Activated CD8-positive, alpha-beta T cell treated with anti-CD3 and anti-CD28 coated beads for 36 hours (primary cell): Measurements from ENCODE around the gene PLA2G4E. TPM values are rescaled to one million over a fixed set of nuclear protein-coding genes. Genes with fewer than 3 reads are reported as not detected.

ENCODE experiments used
- ATAC-seq: fragments of 200-7000 bp; cut with Tn5 transposase; one replicate; pipeline ENCODE4 v1.10.0; 2021; ENCODE audit warnings: mild to moderate bottlenecking, moderate library complexity
- CTCF ChIA-PET: fragments of 350-600 bp; sonication (Branson Sonifier 250); formaldehyde crosslinking; loops from one replicate; lab custom pipeline; 2021; ENCODE audit warnings: antibody characterized with exemption; lab: Charles Lee
- POLR2A ChIA-PET: fragments of 350-600 bp; sonication (Branson Sonifier 250); formaldehyde crosslinking; loops from one replicate; lab custom pipeline; 2021; ENCODE audit warnings: antibody characterized with exemption; lab: Charles Lee
- DNase-seq: peaks from one replicate; pipeline ENCODE4 v3.0.0-alpha.2; 2020
- H3K27ac Mint-ChIP-seq: one replicate; pipeline ENCODE4 v1.8.0; 2021; ENCODE audit warnings: mild to moderate bottlenecking, mixed read lengths
- H3K27me3 Mint-ChIP-seq: one replicate; pipeline ENCODE4 v1.8.0; 2021; ENCODE audit warnings: mixed read lengths
- H3K36me3 Mint-ChIP-seq: one replicate; pipeline ENCODE4 v1.8.0; 2021; ENCODE audit warnings: low read depth, mixed read lengths
- H3K4me1 Mint-ChIP-seq: one replicate; pipeline ENCODE4 v1.8.0; 2021; ENCODE audit warnings: low read depth, mixed read lengths
- H3K4me3 Mint-ChIP-seq: one replicate; pipeline ENCODE4 v1.8.0; 2021; ENCODE audit warnings: mild to moderate bottlenecking, moderate library complexity, mixed read lengths
- H3K9me3 Mint-ChIP-seq: one replicate; pipeline ENCODE4 v1.8.0; 2021; ENCODE audit warnings: mixed read lengths
- intact Hi-C: fragments of 100-400 bp; cut with micrococcal nuclease; formaldehyde crosslinking; loops from one replicate; pipeline ENCODE4 v1.10.0; 2022
- total RNA-seq, 2 experiments: library from RNA; stranded (reverse); gene quantifications; one replicate each; pipeline ENCODE4 v1.2.3, GENCODE V29; 2021
- TF ChIP-seq, protein P1 (sequence below): fragments of 200-600 bp; IDR thresholded peaks from one replicate; pipeline ENCODE4 v1.8.0; 2022; ENCODE audit warnings: antibody characterized with exemption, mild to moderate bottlenecking

The PLA2G4E gene
- total RNA-seq, 2 experiments from 2014 or later: not detected

DNA sequence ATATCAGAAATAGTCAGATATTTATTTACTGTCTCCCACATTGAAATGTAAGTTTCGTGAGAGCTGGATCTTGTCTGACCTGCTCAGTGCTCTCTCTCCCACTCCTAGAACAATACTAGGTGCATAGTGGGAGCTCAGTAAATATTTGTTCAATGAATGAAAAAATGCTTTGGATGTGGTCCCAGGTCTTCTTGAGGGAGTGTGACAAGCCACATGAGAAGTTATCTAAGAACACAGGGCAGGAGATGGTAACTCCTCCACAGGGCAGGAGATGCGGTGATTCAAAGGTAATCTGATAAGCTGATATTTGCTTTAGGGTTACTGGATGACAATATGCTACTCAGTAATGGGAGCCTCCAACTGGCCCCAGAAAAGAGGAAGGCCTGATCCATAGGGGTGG lies 25.8 kb upstream of the PLA2G4E start:
- no peaks in the 10 kb centered on the region for H3K4me1 Mint-ChIP-seq
- ATAC-seq (no peak), DNase-seq (no peak)
- intact Hi-C loops: no loop called here
- POLR2A ChIA-PET: interaction anchor here (0.5 kb wide), 1 partner anchor 130 kb away, joined by 3 read pairs; no protein-coding TSS in a partner anchor
- H3K9me3 Mint-ChIP-seq: no peaks in the 10 kb centered on the region
- no peak overlapping the region for H3K4me3 Mint-ChIP-seq
- no peaks in the 10 kb centered on the region for H3K27me3 Mint-ChIP-seq
- TF ChIP-seq, protein P1, sequence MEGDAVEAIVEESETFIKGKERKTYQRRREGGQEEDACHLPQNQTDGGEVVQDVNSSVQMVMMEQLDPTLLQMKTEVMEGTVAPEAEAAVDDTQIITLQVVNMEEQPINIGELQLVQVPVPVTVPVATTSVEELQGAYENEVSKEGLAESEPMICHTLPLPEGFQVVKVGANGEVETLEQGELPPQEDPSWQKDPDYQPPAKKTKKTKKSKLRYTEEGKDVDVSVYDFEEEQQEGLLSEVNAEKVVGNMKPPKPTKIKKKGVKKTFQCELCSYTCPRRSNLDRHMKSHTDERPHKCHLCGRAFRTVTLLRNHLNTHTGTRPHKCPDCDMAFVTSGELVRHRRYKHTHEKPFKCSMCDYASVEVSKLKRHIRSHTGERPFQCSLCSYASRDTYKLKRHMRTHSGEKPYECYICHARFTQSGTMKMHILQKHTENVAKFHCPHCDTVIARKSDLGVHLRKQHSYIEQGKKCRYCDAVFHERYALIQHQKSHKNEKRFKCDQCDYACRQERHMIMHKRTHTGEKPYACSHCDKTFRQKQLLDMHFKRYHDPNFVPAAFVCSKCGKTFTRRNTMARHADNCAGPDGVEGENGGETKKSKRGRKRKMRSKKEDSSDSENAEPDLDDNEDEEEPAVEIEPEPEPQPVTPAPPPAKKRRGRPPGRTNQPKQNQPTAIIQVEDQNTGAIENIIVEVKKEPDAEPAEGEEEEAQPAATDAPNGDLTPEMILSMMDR: no peak
- H3K36me3 Mint-ChIP-seq: no peaks in the 10 kb centered on the region
- CTCF ChIA-PET: interaction anchor here (0.9 to 1.0 kb wide), 2 partner anchors 10 to 14 kb away, joined by 3 to 4 read pairs; no protein-coding TSS in a partner anchor
- H3K27ac Mint-ChIP-seq: no peak overlapping the region

DNA sequence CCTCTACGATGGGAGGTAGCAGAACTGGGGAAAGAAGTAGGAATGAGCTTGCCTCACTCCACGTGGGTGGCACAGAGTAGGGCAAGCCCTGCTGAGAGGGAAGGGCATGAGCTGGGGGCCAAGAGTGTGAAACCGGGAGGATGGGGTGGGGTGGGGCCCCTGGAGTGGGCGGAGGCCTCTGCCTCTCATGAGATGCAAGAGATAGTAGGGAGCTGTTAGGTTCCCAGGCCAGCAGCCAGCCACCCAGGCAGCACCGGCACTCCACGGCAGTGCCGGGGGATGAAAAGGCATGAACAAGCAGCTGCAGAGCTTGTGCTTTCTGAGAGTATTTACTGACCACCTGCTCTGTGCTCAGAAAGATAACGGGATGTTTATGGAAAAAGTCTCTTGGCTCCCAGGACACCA lies 24.4 kb upstream of the PLA2G4E start:
- Mint-ChIP-seq H3K27ac (no peak overlapping the region), H3K9me3 (no peaks in the 10 kb centered on the region), H3K27me3 (no peaks in the 10 kb centered on the region), H3K4me3 (no peak overlapping the region), H3K36me3 (no peaks in the 10 kb centered on the region), H3K4me1 (no peaks in the 10 kb centered on the region)
- CTCF ChIA-PET: interaction anchor here (1.0 to 1.1 kb wide), 2 partner anchors 39 to 56 kb away, joined by 3 to 4 read pairs; no protein-coding TSS in a partner anchor
- TF ChIP-seq, protein P1: no peak
- no peak for DNase-seq
- POLR2A ChIA-PET: no interaction called here
- intact Hi-C loops: no loop called here
- no peak for ATAC-seq

DNA sequence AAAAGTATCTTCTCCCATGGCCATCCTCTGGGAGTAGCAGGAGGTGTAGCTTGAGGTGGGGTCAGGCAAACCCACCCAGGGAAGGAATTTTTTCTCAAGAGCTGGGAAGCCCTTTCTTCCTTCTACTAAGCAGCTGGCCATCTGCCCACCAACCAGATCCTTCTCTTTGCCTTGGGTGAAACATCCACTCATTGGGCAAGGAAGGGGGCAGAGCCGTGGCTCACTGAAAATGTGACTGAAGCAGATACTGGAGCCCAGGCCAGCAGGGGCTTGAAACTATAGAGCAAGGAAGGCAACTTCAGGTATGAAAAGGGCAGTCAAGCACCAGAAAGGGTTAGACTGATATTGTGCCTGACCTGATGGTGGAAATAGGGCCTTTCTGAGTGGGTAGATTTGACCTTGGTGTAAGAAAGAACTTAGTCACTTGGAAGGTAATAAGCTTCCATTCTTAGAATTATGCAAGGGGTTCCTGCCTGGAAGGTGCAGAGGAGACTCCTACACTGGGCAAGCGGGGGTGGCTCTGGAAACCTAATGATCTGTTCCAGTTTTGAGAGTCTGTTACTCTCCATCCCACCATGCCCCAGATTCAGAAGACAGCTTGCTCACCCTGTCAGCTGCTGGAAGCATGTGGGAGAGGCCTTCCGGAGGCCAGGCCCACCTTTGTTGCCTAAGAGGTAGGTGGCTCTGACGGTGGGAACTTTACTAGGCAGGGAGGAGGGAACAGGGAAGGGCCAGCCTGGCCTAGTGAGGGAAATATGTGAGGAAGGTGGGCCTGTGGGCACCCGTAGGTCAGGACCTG lies 22.0 kb upstream of the PLA2G4E start:
- no peak for ATAC-seq
- TF ChIP-seq, protein P1: no peak

DNA sequence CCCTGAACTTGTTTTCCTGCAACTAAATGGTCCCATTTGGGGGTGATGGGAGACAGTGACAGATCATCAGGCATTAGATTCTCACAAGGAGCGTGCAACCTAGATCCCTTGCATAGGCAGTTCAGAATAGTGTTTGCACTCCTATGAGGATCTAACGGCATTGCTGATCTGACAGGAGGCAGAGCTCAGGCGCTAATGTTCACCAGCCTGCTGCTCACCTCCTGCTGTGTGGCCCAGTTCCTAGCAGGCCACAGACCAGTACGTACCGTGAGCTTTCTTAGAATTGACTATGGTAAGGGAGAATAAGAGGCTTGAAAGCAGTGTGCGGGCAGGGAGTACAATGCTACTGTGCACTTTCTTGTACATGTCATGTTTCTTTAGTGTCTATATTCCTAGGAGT lies 17.6 kb upstream of the PLA2G4E start:
- Mint-ChIP-seq H3K9me3 (no peaks in the 10 kb centered on the region), H3K4me1 (peaks cover 6% of the 10 kb centered on the region), H3K27ac (no peak overlapping the region), H3K4me3 (no peak overlapping the region), H3K27me3 (no peaks in the 10 kb centered on the region), H3K36me3 (no peaks in the 10 kb centered on the region)
- DNase-seq (no peak), ATAC-seq (no peak)
- ChIA-PET POLR2A (no interaction called here), CTCF (no interaction called here)
- intact Hi-C loops: no loop called here
- TF ChIP-seq, protein P1: no peak

More for the DNA sequence above, 22.0 kb upstream of the PLA2G4E start:
- DNase-seq: no peak
- POLR2A ChIA-PET: interaction anchor here (0.9 kb wide), 1 partner anchor 9 kb away, joined by 4 read pairs; no protein-coding TSS in a partner anchor
- Mint-ChIP-seq H3K27ac (no peak overlapping the region), H3K4me1 (no peaks in the 10 kb centered on the region), H3K4me3 (no peak overlapping the region), H3K27me3 (no peaks in the 10 kb centered on the region), H3K9me3 (no peaks in the 10 kb centered on the region), H3K36me3 (no peaks in the 10 kb centered on the region)
- CTCF ChIA-PET: interaction anchor here (1.2 to 1.4 kb wide), 3 partner anchors 8 to 53 kb away, joined by 3 to 4 read pairs (median 3); no protein-coding TSS in a partner anchor
- intact Hi-C loops: no loop called here

DNA sequence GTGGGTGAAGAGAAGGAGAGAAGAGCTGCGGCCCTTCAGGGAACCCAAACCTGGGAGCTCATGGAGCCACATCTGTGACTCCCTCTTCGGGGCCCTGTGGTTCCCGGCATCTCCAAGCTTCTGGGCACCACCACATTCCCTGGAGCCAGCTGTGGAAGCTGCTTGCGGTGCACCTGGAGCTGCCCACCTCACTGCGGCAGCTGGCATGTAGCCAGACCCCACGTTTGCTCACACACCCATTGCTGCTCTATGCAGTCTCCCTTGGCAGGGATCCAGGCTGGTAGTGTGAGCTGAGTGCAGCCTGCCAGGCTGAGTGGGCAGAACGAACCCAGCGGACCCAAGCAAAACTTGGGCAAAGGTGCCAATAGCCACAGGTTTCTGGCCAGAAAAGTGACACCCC lies 16.8 kb upstream of the PLA2G4E start:
- POLR2A ChIA-PET: interaction anchor here (0.6 kb wide), 1 partner anchor 27 kb away, joined by 3 read pairs; no protein-coding TSS in a partner anchor
- Mint-ChIP-seq H3K4me3 (no peak overlapping the region), H3K9me3 (no peaks in the 10 kb centered on the region), H3K27ac (no peak overlapping the region), H3K4me1 (peaks cover 10% of the 10 kb centered on the region), H3K27me3 (no peaks in the 10 kb centered on the region), H3K36me3 (no peaks in the 10 kb centered on the region)
- CTCF ChIA-PET: interaction anchor here (1.3 kb wide), 1 partner anchor 48 kb away, joined by 4 read pairs; no protein-coding TSS in a partner anchor
- DNase-seq (no peak), ATAC-seq (no peak)
- intact Hi-C loops: no loop called here
- TF ChIP-seq, protein P1: no peak
